ENCODE results near the gene ZNF529. TPM values are rescaled to one million over a fixed set of nuclear protein-coding genes. Genes with fewer than 3 reads are reported as not detected.
A peak's percentile ranks its signal among the peaks of the same experiment; 100 is the strongest.

Gene ZNF529
- total RNA-seq, 6 experiments from 2014 or later, result 2.0 to 6.0 (median 4.1) TPM

DNA sequence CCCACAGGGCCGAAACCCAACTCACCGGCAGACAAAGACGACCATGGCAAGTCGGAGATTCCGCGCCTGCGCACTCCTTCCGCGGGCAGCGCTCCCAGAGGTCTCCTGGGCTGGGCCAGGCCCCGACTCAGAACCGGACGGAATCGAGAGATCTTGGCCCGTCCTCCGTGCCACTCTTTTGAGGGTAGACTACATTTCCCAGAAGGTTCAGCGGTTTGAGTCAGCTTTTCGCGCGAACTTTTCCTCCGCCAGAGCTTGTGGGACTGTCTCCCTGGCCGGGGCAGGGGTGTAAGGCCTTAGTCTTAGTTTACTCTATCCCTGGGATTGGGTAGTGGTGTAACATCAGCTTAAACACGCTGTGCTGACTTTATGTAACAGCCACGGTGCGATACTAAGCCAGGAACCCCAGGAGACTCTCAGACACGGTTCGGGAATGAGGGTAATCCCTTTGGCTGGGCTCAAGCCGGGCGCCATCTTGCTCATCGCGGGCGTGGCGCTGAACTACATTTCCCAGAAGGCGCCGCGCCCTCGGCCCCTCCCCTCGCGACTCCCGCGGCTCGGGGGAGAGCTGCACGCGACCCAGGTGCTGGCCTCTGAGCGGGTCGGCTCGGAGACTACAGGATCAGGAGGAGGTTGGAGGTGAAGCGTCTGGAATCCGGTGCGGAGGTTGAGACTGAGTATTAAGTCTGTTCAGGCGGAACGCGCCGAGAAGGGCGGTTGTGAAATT lies 44.7 kb downstream of the ZNF529 start, which contains the start of gene ZNF260:
TSS of gene ZNF260 (minus strand) at position 78 of the 727 bp plus-strand sequence. CDS start 13,033 bp downstream, outside the sequence.
- intact Hi-C loops (cut with DNase I), result no loop called here
- peaks cover 0 to 10% (median under 1%) of the 10 kb centered on the region in 4 donors for H3K9me3 ChIP-seq
- DNase-seq (peak; percentile 97 to 98 (median 98)), ATAC-seq (peak; percentile 96 to 98 (median 97))
- peaks cover 0 to 19% (median 0%) of the 10 kb centered on the region in 4 donors for H3K4me1 ChIP-seq
- TF ChIP-seq POLR2A (IDR thresholded peaks at IDR 0.05), result peak; percentile 63
- TF ChIP-seq CTCF (IDR thresholded peaks at IDR 0.05), result no peak
- H3K4me3 ChIP-seq, result peak within 1 kb of the TSS; percentile 43 to 68 (median 66)
- WGBS (ENCODE audit: insufficient coverage, low coverage, low lambda C conversion rate, missing lambda C conversion rate), result under 1% methylated on average over 38 of the region's 55 CpGs
- H3K36me3 ChIP-seq, result peaks cover 0 to 8% (median 0%) of the 10 kb centered on the region in 4 donors
- no peaks in the 10 kb centered on the region for H3K27me3 ChIP-seq
- peak within 1 kb of the TSS; percentile 75 to 88 (median 81) for H3K27ac ChIP-seq

GRCh38 chr19:36527873-36528193 lies 45.3 kb downstream of the ZNF529 start:
- peak overlapping the region; percentile 43 to 68 (median 66) for H3K4me3 ChIP-seq
- intact Hi-C loops (cut with DNase I), result no loop called here
- peak overlapping the region; percentile 75 to 88 (median 81) for H3K27ac ChIP-seq
- no peak for TF ChIP-seq POLR2A (IDR thresholded peaks at IDR 0.05)
- TF ChIP-seq CTCF (IDR thresholded peaks at IDR 0.05), result no peak
- H3K9me3 ChIP-seq, result peaks cover 0 to 8% (median 2%) of the 10 kb centered on the region in 4 donors
- no peak for ATAC-seq
- peaks cover 0 to 13% (median 0%) of the 10 kb centered on the region in 4 donors for H3K36me3 ChIP-seq
- no peaks in the 10 kb centered on the region for H3K27me3 ChIP-seq
- DNase-seq, result no peak
- 1% methylated on average over 13 of the region's 13 CpGs for WGBS (ENCODE audit: insufficient coverage, low coverage, low lambda C conversion rate, missing lambda C conversion rate)
- H3K4me1 ChIP-seq, result peaks cover 0 to 19% (median 0%) of the 10 kb centered on the region in 4 donors

- ATAC-seq (no peak), DNase-seq (no peak)
- 16% methylated on average over 5 of the region's 5 CpGs for WGBS (ENCODE audit: insufficient coverage, low coverage, low lambda C conversion rate, missing lambda C conversion rate)
- no peaks in the 10 kb centered on the region for H3K27me3 ChIP-seq
- TF ChIP-seq POLR2A (IDR thresholded peaks at IDR 0.05) (no peak), CTCF (IDR thresholded peaks at IDR 0.05) (no peak)
- peak overlapping the region; percentile 43 to 68 (median 66) for H3K4me3 ChIP-seq
- peaks cover 0 to 19% (median 0%) of the 10 kb centered on the region in 4 donors for H3K4me1 ChIP-seq
- intact Hi-C loops (cut with DNase I), result no loop called here
- H3K9me3 ChIP-seq, result peaks cover 0 to 13% (median 4%) of the 10 kb centered on the region in 4 donors
- H3K27ac ChIP-seq, result peak overlapping the region in 1 of 3 donors; percentile 81
- H3K36me3 ChIP-seq, result peaks cover 0 to 14% (median 0%) of the 10 kb centered on the region in 4 donors
These were observed 45.8 kb downstream of the ZNF529 start for GRCh38 chr19:36527341-36527740.

DNA sequence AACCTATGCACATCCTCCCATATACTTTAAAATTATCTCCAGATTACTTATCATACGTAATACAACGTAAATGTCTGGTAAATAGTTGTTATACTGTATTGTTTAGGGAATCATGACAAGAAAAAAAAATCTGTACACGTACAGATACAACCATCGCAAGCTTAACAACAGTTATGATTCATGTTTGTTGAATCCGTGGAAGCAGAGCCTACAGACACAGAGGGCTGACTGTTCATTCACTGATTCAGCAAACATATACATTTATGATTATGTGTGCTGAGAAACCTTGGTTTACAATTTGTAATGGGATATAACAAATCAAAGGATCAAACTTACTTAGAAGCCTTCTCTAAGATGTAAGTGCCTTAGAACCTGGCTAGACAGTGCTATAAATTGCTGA lies 46.5 kb downstream of the ZNF529 start:
- WGBS (ENCODE audit: insufficient coverage, low coverage, low lambda C conversion rate, missing lambda C conversion rate), result 95% methylated on average over 5 of the region's 5 CpGs
- TF ChIP-seq CTCF (IDR thresholded peaks at IDR 0.05) (no peak), POLR2A (IDR thresholded peaks at IDR 0.05) (no peak)
- Histone ChIP-seq H3K27ac (no peak overlapping the region), H3K27me3 (no peaks in the 10 kb centered on the region), H3K36me3 (peaks cover 0 to 17% (median 0%) of the 10 kb centered on the region in 4 donors), H3K9me3 (peaks cover 0 to 14% (median 4%) of the 10 kb centered on the region in 4 donors), H3K4me3 (no peak overlapping the region), H3K4me1 (peaks cover 0 to 19% (median 0%) of the 10 kb centered on the region in 4 donors)
- ATAC-seq (no peak), DNase-seq (no peak)
- intact Hi-C loops (cut with DNase I), result no loop called here
